T-helper 22 cell (primary cell): ENCODE results near the gene GTF2F1.
"Not testable (repeated sequence)": the region's sequence is repeated elsewhere in the genome, so short reads cannot be mapped to it uniquely, and the experiment has no call there.

Source experiments
- DNase-seq: peaks from one replicate; pipeline ENCODE4 v3.0.0-alpha.2; 2020; ENCODE audit warnings: low read depth

The GTF2F1 gene

GRCh38 chr19:6355321-6356040 is 37.5 kb downstream of the GTF2F1 start:
- DNase-seq, result not testable (repeated sequence)

DNA sequence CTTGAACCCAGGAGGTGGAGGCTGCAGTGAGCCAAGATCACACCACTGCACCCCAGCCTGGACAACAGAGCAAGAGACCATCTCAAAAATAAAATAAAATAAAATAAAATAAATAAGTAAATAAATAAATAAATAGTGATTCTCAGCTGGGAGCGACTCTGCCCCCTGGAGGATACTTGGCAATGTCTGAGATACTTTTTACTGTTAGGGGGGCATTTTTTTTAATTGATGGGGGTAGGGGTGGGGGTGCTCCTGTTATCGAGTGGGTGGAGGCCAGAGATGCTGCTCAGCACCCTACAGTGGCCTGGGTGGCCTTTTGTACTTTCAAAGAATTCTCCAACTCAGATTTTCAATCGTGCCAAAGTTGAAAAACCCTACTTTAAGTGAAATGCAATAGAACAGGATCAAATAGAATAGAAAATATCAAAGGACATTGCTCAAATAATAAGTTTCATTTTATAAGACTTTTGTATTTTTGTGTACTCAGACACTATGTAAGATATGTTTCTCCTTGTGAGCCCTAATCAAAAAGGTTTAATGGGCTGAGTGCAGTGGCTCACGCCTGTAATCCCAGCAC is 38.8 kb downstream of the GTF2F1 start:
- DNase-seq, result no peak

- DNase-seq, result no peak
These were observed 40.4 kb downstream of the GTF2F1 start for GRCh38 chr19:6352381-6353165.

GRCh38 chr19:6350688-6351087 is 42.3 kb downstream of the GTF2F1 start:
- DNase-seq, result no peak

GRCh38 chr19:6349271-6349670 is 43.7 kb downstream of the GTF2F1 start:
- DNase-seq, result not testable (repeated sequence)

DNA sequence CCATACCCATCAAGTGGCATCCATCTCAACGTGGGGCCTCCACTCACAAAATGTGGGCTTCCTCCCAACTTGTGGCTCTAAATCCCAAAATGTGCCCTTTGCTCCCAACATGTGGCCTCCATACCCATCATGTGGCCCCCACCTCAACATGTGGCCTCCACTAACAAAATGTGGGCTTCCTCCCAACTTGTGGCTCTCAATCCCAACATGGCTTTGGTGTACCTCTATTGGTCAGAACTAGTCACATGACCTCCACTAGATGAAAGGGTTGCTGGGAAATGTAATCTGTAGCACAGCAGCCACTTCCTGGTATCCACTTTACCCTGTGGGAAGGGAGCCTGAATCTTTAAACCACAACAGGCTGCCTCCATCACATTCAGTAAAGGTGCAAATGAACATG is 49.5 kb downstream of the GTF2F1 start:
- no peak for DNase-seq

- DNase-seq, result no peak
These were observed 52.3 kb downstream of the GTF2F1 start for GRCh38 chr19:6340493-6341201.

DNA sequence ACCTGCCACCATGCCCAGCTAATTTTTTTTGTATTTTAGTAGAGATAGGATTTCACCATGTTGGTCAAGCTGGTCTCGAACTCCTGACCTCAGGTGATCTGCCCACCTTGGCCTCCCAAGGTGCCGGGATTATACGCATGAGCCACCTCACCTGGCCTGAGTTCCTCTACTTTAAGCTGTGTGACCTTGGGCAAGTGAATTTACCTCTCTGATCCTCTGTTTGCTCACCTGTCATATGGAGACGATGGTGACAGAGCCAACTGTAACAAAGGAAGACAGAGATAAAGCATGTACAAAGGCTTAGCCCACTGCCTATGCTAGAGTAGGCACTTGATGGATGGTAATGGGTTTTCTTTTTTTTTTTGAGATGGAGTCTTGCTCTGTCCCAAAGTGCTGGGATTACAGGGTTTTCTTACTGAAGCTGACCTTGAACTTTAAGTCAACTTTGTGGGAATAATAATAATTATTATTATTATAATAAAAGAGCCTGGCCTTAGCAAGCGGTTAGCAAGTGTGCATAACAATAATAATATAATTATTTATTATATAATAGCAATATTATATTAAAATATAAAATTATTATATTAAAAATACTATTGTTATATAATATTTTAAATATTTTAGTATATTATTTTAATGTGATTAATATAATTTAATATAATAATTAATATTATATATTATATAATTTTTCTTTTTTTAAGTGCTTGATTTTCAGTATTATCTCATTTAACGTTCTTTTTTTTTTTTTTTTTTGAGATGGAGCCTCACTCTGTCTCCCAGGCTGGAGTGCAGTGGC is 58.3 kb downstream of the GTF2F1 start:
- DNase-seq, result no peak

GRCh38 chr19:6333439-6333838 is 59.5 kb downstream of the GTF2F1 start, which contains the start of gene ACER1:
Gene ACER1, minus strand, starts transcription at chr19:6333612. Its CDS starts 61 bp downstream, at chr19:6333551.
- DNase-seq, result no peak
